Activated CD8-positive, alpha-beta memory T cell treated with anti-CD3 and anti-CD28 coated beads, Interleukin-2, amount 50 U/mL, for 4 hours (primary cell): ENCODE results near the gene CDKN1A.

Experiments used
- DNase-seq: peaks from one replicate; pipeline ENCODE4 v3.0.0-alpha.2; 2020

Gene CDKN1A

DNA sequence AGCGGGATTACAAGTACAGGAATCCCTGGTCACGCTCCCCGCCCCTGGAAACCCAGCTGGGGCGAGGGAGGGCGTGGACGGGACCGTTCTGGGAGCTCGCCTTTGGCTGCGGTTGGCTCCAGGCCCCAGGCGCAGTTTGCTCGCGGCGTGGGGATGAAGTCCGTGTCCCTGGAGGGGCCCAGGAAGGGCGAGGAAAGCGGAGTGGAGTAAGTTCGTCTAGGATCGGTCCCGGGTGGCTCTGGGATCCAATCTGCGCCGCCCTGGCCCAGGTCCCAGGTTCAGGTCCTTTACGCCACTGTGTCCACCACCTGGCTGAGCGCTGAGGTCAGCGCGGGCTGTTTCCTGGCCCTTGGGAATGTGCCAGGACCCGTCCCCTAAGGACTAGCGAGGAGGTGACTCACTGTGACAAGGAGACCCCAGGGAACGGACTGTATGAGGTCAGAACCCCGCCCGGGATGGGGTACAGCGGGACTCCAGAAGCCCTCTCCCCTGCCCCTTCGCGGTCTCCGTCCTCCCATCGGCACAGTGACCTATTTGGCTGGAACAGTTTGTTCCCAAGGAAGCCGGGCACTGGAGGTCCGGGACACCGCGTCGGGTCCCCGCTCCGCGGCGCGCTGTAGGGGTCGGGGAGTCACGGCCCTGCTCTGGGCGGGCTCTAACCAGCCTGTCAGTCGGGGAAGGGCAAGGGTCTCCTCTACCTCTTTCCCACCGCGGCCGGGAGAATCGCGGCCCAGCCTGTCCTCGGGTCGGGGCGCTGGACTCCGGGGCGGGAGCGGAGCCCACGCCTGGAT, 724 bp downstream of the CDKN1A start:
- peak; percentile 34 for DNase-seq

DNA sequence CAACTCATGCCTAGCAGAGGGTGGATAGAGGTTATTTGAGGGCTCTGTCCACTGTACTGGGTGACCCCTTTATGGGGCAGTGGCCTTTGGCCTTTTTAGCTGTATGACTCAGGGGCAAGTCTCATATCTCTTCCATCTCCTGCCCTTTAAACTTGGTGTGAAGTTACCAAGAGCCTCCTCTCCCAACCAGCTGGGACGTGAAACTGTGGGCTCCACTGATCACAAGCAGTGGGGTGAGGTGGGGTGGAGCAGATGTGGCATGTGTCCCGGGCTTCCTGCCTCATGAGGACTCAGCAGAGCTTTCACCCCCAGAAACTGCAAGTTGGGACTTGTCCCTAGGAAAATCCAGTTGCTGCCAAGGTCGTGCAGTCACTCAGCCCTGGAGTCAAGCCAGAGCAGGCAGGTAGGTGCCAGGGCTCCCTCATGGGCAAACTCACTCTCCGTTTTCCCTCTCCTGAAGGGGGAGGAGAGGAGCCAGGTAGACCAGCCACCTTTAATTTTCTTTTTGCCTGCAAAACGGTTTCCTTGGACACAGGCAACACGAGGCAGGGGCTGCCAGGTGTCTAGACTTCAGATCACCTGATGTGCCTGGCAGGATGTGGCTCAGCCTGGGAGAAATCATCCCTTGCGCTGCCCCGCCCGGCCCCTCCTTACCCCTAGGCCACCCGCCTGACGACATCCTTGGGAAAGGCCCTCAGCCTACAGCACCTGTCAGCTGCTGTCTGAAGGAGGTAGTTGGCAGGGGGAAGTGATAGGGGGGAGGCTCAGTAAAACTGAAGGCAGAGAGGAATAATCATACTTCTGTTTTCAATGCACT, 4.0 kb downstream of the CDKN1A start:
- DNase-seq: peak; percentile 37

DNA sequence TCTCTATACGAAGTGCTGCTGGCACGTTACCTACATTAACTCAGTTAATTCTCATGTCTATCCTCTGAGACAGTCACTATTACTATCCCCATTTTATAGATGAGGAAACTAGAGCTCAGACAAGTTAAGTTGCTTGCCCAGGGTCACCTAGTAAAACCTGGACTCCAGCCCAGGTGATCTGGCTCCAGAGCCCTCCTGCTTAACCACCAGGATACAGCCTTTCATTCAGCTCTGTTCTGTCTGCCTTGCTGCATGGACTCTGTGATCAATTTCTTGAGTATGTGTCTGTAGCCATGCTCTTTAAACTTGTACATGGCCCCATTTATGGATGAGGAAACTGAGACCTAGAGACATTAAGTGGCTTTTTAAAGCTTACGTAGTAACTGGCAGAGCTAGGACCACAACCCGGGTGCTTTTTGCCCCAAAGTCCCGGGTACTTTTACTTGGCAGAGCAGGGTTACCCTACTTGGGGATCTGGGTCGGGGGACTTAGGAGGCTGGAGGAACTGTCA, 4.7 kb downstream of the CDKN1A start:
- DNase-seq: no peak

DNA sequence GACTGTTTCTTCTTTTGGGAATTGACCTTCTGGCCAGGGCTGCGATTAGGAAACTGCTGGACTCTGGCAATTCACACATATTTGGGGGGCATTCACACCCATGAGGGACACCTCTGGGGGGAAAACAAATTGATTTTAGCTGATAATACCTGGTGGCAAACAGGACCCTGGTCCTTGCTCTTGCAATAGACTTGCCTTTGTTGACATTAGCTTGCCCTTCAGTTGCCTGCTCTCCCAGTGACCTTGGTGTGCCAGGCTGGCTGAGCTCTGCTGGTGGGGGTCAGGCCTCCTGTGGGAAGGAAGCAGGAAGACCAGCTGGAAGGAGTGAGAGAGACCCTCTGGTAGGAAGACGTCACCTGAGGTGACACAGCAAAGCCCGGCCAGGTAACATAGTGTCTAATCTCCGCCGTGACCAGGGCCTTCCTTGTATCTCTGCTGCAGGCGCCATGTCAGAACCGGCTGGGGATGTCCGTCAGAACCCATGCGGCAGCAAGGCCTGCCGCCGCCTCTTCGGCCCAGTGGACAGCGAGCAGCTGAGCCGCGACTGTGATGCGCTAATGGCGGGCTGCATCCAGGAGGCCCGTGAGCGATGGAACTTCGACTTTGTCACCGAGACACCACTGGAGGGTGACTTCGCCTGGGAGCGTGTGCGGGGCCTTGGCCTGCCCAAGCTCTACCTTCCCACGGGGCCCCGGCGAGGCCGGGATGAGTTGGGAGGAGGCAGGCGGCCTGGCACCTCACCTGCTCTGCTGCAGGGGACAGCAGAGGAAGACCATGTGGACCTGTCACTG, 5.3 kb downstream of the CDKN1A start:
- DNase-seq: no peak

DNA sequence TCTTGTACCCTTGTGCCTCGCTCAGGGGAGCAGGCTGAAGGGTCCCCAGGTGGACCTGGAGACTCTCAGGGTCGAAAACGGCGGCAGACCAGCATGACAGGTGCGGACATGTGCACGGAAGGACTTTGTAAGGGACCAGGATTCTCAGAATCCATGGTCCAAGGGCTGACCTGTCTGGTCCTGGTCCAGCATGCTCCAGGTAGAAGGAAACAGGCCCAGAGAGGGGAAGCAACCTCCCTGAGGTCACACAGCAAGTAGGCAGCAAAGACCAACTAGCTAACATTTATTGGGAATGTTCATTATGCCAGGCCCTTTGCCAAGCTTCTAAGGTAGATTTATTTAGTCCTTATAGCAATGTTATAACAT, 5.9 kb downstream of the CDKN1A start:
- no peak for DNase-seq

DNA sequence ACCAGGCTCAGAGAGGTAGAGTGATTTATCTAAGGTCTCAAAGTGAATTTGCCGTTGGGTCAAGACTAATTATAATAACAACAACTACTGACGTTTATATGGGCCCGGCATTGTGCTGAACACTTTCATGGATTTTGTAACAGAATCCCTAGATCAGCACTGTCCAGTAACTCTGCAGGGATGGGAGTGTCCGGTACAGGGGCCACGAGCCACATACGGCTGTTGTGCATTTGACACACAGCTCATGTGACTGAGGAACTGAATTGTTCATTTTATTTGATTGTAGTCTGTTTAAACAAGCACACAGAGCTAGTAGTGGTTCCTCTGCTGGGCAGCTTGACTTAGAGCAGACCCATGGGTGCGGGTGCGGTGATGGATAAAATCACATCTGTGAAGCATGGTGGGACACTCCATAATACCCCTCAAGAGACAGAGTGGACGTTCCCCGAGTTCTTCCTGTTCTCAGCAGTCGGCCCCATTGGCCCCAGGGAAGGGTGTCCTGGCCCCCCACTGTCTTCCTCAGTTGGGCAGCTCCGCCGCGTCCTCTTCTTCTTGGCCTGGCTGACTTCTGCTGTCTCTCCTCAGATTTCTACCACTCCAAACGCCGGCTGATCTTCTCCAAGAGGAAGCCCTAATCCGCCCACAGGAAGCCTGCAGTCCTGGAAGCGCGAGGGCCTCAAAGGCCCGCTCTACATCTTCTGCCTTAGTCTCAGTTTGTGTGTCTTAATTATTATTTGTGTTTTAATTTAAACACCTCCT, 6.8 kb downstream of the CDKN1A start:
- DNase-seq: no peak

DNA sequence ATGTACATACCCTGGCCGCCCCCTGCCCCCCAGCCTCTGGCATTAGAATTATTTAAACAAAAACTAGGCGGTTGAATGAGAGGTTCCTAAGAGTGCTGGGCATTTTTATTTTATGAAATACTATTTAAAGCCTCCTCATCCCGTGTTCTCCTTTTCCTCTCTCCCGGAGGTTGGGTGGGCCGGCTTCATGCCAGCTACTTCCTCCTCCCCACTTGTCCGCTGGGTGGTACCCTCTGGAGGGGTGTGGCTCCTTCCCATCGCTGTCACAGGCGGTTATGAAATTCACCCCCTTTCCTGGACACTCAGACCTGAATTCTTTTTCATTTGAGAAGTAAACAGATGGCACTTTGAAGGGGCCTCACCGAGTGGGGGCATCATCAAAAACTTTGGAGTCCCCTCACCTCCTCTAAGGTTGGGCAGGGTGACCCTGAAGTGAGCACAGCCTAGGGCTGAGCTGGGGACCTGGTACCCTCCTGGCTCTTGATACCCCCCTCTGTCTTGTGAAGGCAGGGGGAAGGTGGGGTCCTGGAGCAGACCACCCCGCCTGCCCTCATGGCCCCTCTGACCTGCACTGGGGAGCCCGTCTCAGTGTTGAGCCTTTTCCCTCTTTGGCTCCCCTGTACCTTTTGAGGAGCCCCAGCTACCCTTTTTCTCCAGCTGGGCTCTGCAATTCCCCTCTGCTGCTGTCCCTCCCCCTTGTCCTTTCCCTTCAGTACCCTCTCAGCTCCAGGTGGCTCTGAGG, 7.6 kb downstream of the CDKN1A start:
- no peak for DNase-seq

DNA sequence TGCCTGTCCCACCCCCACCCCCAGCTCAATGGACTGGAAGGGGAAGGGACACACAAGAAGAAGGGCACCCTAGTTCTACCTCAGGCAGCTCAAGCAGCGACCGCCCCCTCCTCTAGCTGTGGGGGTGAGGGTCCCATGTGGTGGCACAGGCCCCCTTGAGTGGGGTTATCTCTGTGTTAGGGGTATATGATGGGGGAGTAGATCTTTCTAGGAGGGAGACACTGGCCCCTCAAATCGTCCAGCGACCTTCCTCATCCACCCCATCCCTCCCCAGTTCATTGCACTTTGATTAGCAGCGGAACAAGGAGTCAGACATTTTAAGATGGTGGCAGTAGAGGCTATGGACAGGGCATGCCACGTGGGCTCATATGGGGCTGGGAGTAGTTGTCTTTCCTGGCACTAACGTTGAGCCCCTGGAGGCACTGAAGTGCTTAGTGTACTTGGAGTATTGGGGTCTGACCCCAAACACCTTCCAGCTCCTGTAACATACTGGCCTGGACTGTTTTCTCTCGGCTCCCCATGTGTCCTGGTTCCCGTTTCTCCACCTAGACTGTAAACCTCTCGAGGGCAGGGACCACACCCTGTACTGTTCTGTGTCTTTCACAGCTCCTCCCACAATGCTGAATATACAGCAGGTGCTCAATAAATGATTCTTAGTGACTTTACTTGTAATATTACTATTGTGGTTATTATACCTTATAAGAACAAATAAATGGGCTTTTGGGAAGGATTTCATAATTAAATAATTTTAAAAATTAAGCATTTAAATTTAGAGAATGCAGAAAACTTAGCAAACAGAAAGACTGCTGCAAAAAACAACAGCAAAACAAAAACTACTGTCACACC, 8.4 kb downstream of the CDKN1A start:
- DNase-seq: no peak

DNA sequence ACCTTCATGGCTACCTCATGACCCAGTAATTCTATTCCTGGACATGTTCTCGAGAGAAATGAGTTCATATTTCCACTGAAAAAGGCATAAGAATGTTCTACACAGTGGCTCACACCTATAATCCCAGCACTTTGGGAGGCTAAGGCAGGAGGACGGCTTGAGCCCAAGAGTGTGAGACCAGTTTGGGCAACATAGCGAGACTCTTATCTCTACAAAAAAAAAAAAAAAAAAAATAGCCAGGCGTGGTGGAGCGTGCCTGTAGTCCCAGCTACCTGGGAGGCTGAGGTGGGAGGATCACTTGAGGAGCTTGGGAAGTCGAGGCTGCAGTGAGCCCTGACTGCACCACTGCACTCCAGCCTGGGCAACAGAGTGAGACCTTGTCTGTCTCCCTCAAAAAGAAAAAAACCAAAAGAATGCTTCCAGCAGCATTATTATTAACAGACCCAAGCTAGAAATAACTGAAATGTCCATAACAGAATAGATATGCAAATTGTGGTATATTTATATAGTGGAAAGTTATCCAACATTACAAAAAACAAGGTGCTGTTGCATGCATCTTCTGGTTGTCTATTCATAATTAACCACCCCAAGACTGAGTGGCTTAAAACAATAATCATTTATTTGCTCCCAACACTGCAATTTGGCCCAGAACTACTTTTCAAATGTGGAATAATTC, 9.7 kb downstream of the CDKN1A start:
- no peak for DNase-seq

DNA sequence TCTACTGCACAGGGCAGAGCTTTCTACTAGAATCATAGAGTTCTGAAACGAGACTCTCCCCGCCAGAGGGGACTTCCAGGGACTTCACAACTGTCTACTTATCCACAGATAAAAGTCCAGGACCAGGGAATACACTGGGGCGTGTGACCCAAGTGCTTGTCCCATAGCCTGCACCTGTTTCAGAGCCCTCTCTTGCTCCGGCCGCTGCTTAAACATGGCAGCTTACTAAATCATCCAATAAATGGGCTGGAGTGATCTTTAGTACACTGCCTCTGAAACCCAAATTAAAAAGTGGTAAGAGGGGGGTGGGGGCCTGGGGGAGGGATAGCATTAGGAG, 10.2 kb downstream of the CDKN1A start:
- no peak for DNase-seq

DNA sequence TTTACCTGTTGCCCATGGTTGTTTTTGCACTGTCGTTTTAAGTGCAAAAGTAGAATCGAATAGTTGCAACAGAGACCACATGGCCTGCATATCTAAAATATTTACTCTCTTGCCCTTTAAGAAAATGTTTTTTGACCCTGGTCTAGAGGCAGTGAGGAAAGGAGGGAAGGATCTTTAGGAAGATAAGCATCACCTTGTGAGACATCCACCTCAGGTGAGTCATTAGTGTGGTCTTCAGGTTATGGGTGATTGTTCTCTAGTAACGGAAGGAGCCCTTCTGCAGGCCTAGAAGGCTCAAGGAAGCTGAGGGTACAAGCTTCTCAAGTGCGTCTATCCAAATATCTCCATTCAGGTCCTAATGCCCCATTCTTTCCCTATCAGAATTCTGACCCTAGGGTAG, 12.5 kb downstream of the CDKN1A start:
- no peak for DNase-seq

DNA sequence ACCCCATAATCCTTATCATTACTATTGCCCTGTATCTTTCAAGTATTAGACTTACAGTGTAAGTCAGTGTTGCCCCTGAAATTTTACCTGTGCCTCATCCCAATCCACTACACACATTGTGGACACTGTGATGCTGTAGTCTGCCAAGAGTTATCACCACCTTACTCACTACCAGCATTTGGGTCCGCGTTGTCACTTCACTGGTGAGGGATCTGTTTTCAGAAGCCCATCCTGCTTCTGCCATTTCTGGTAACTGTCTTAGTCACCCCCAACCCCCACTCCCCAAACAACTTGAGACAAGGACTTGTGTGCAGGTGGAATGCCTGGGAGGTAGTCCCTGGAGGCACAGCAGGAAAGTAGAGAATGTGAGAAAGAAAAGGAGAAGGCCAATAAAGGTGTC, 13.1 kb downstream of the CDKN1A start:
- DNase-seq: no peak

DNA sequence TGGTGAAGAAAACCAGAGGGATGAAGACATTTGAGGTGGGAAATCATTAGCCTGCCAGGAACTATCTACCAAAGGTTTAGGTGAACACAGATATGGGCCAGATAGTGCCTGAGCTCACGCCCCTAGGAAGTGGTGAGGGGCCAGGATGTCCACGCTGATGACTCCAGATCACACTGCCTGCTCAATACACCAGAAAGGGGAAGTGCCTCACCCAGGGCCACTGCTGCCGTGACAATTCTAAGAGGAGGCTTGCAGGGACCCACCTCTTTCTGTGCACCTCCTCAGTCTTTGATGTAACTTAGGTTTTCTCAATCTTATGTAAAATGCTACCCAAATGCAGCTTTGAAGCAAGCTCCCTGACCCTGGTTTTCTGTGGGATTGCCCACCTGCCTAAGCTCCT, 13.7 kb downstream of the CDKN1A start:
- no peak for DNase-seq

DNA sequence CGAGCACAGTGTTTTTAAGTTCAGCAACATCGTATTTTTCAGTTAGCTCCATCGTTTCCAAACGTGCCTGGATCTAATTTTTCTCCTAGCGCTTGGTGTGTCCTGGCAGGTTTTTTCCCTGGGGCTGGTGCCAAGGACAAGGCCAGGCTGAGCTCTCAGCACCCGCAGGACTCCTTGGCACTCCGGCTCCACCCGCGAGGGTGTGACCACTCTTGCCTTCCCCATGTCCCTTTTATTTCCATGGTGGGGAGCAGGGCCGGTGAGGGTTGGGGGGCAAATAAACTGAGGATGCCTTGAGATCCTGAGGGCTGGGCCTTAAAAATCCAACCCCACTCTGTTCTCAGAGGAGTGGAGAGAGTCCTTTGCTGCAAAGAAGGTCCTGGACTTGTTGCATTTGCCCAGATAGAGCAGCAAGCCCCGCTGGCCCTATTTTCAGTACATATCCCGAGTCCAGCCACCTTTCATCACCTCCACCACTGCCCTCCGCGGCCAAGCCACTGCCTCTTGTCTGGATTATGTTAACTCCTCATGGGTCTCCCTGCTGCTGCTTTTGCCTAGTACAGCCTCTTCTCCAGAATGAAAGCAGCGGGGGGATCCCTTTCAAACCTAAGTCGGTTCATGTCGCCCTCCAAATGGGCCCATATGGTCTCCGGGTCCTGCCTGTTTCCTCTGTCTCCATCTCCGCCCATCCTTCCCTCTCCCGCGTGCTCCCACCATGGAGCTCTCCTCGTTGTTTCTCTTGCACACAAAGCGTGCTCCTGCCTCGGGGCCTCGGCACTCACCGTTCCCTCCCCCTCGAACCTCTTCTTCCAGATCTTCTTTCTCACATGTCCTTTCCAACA, 14.6 kb downstream of the CDKN1A start:
- DNase-seq: no peak

DNA sequence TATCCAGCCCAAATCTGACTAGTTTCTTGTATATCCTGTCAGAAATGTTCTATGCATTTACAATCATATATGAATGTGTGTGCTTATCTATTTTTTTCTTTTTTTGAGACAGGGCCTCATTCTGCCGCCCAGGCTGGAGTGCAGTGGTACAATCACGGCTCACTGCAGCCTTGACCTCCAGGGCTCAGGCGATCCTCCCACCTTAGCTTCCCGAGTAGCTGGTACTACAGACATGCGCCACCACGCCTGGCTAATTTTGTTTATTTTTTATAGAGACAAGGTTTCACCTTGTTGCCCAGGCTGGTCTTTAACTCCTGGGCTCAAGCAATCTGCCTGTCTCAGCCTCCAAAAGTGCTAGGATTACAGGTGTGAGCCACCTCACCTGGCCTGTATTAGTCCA, 16.1 kb downstream of the CDKN1A start:
- DNase-seq: no peak

DNA sequence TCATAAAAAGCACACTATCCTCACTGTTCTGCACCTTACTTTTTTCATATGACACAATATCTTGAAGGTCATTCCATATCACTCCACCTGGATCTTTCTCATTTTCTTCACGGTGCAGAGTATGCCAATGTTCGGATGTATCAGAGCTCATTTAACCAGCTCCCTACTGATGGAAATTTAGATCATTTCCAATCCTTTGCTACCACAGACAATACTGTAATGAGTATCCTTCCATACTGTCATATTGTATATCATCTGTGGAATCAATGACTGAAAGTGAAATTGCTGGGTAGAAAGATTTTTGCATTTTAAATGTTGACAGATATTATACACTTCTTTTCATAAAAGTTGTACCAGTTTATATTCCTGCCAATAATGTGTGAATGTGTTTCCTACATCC, 16.9 kb downstream of the CDKN1A start:
- DNase-seq: no peak

DNA sequence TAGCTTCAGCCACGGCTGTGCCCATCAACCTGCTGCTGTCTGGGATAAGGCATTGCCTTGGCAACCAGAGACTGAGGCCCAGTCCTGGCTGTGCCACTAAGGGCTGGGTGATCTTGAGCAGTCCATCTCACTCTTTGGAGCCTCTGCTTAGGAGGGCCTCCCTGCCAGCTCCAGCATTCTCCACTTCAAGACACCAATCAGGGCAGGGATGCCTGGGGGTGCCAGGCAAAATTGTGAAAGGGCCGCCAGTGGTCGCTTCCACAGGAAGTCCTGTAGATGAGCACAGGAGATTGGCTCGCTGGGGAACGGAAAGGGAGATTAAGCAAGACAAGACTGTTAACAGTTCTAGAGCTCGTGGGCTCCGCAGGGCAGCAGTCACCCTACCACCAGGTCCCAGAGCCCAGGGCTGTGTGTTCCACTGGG, 19.0 kb downstream of the CDKN1A start, which contains the start of gene RAB44:
Gene RAB44, plus strand, starts transcription at position 346 of the 423 bp plus-strand sequence. CDS start 6,410 bp downstream, outside the sequence.
- no peak for DNase-seq

DNA sequence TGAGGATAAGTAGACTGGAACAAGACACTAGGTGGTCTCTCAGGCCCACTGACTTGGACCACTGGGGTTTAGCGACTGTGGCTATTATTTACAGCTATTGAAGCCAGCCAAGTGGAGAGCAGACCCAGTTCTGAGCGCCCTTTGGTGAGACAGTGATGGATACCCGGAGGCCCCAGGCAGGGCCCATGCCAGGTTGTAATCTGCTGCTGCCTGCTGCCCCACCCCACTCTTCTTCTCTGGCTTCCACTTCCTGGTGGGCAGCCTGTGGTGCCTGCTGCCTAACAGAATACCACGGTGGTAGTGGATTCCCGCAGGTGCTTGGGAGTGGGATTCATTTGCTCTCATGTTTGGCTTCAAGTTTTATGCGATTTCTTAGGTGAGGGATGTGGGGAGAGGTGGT, 19.7 kb downstream of the CDKN1A start:
- DNase-seq: no peak

DNA sequence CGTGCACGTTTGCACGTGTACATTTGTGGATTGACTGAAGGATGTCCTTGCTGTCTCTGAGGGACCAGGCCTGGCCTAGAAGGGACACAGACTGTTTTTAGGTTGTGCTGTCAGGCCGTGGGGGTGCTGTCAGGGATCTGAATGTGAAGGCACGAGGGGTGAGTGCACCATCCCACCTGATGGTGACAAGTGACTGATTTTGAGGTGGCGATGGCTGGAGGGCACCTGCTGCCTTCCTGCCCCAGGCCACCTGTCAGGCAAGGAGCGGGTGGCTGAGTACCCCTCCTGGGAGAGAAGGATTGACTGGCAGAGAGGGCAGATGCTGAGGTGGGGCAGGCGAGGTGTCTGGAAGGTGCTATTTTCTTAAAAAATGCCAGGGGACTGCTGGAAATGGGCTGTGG, 20.4 kb downstream of the CDKN1A start:
- no peak for DNase-seq
